OCI-LY7 (cell line): Measurements from ENCODE around the gene ERBB2. TPM values are rescaled to one million over a fixed set of nuclear protein-coding genes. Genes with fewer than 3 reads are reported as not detected.
"Not testable (repeated sequence)": the region's sequence is repeated elsewhere in the genome, so short reads cannot be mapped to it uniquely, and the experiment has no call there.

Source experiments
- BruUV-seq: library from RNA; stranded (reverse); fragments of 400-500 nt; replicated peaks from 2 replicates; lab custom pipeline; 2021; lab: Mats Ljungman, UMichigan
- CTCF ChIA-PET: fragments of 300-600 bp; sonication (Branson Sonifier 250); formaldehyde crosslinking; loops from one replicate; lab custom pipeline; 2022; ENCODE audit warnings: antibody characterized with exemption; ENCODE audit not compliant: unreplicated experiment; lab: Charles Lee
- POLR2A ChIA-PET: fragments of 300-600 bp; sonication (Branson Sonifier 250); formaldehyde crosslinking; loops from one replicate; lab custom pipeline; 2022; ENCODE audit warnings: antibody characterized with exemption; lab: Charles Lee
- DNase-seq: peaks from one replicate; pipeline ENCODE4 v3.0.0-alpha.2; 2015; ENCODE audit warnings: low spot score
- H2AFZ ChIP-seq: fragments of 200-600 bp; sonication (generic), shearing (Covaris generic); 2 replicates; pipeline ENCODE4 v1.6.1; 2014; ENCODE audit warnings: mild to moderate bottlenecking, antibody characterized with exemption, low read length, moderate library complexity
- H3K27ac ChIP-seq: fragments of 200-600 bp; sonication (generic); 2 replicates; pipeline ENCODE4 v1.5.1; 2014; ENCODE audit warnings: mixed run types, low read depth, mild to moderate bottlenecking, moderate library complexity, low read length, inconsistent platforms; ENCODE audit not compliant: poor library complexity, severe bottlenecking
- H3K36me3 ChIP-seq: fragments of 200-600 bp; sonication (generic); 2 replicates; pipeline ENCODE4 v1.6.1; 2014; ENCODE audit warnings: mild to moderate bottlenecking, antibody characterized with exemption, low read length, moderate library complexity, mixed read lengths; ENCODE audit not compliant: insufficient read depth
- H3K4me1 ChIP-seq: fragments of 200-600 bp; sonication (generic); 2 replicates; pipeline ENCODE4 v1.5.1; 2014; ENCODE audit warnings: mild to moderate bottlenecking, low read length; ENCODE audit not compliant: insufficient read depth, poor library complexity, severe bottlenecking
- H3K4me2 ChIP-seq: fragments of 200-600 bp; sonication (generic); 2 replicates; pipeline ENCODE4 v1.6.1; 2014; ENCODE audit warnings: mild to moderate bottlenecking, low read length
- H3K4me3 ChIP-seq: fragments of 200-600 bp; sonication (generic); 2 replicates; pipeline ENCODE4 v1.5.1; 2014; ENCODE audit warnings: mild to moderate bottlenecking, low read depth, low read length; ENCODE audit not compliant: poor library complexity, severe bottlenecking
- H3K79me2 ChIP-seq: fragments of 200-600 bp; sonication (generic); 2 replicates; pipeline ENCODE4 v1.6.1; 2016; ENCODE audit warnings: low read depth, mild to moderate bottlenecking, low read length, moderate library complexity, mixed read lengths; ENCODE audit not compliant: insufficient read depth
- H3K9me2 ChIP-seq: fragments of 200-600 bp; sonication (generic); 2 replicates; pipeline ENCODE4 v1.6.1; 2016; ENCODE audit warnings: mild to moderate bottlenecking, low read length, mixed read lengths; ENCODE audit not compliant: insufficient read depth
- H3K9me3 ChIP-seq: fragments of 200-600 bp; sonication (generic); 2 replicates; pipeline ENCODE4 v1.6.1; 2014; ENCODE audit warnings: mild to moderate bottlenecking, mixed run types, low read length, mixed read lengths
- H4K20me1 ChIP-seq: fragments of 200-600 bp; sonication (generic); 2 replicates; pipeline ENCODE4 v1.6.1; 2014; ENCODE audit warnings: mild to moderate bottlenecking, antibody characterized with exemption, low read length, moderate library complexity, mixed read lengths; ENCODE audit not compliant: insufficient read depth
- EZH2phosphoT487 ChIP-seq: fragments of 200-600 bp; sonication (generic); IDR thresholded peaks from 2 replicates; pipeline ENCODE4 v1.6.1; 2018; ENCODE audit warnings: low read depth, borderline replicate concordance, mild to moderate bottlenecking, mixed run types, antibody characterized with exemption, low read length, moderate library complexity, mixed read lengths
- intact Hi-C: fragments of 100-400 bp; cut with micrococcal nuclease; formaldehyde crosslinking; loops from one replicate; pipeline ENCODE4 v1.10.0; 2022; ENCODE audit not compliant: unreplicated experiment
- total RNA-seq, 2 experiments: library from RNA; depleted of rRNA in 1 of 2; stranded (reverse); fragments of >200 nt in 1 of 2; shearing (Covaris generic) in 1 of 2; gene quantifications; 2 replicates each; pipeline ENCODE4 v1.2.3, GENCODE V29; 2014 to 2022
- TF ChIP-seq, protein P1 (sequence below): fragments of 200-600 bp; sonication (generic); conservative IDR thresholded peaks from 2 replicates; pipeline ENCODE4 v1.5.1; 2014; ENCODE audit warnings: mild to moderate bottlenecking, antibody characterized with exemption, low read length, moderate library complexity, mixed read lengths

Gene ERBB2
- total RNA-seq, 2 experiments from 2014 or later = 6.5 to 11.4 TPM

DNA sequence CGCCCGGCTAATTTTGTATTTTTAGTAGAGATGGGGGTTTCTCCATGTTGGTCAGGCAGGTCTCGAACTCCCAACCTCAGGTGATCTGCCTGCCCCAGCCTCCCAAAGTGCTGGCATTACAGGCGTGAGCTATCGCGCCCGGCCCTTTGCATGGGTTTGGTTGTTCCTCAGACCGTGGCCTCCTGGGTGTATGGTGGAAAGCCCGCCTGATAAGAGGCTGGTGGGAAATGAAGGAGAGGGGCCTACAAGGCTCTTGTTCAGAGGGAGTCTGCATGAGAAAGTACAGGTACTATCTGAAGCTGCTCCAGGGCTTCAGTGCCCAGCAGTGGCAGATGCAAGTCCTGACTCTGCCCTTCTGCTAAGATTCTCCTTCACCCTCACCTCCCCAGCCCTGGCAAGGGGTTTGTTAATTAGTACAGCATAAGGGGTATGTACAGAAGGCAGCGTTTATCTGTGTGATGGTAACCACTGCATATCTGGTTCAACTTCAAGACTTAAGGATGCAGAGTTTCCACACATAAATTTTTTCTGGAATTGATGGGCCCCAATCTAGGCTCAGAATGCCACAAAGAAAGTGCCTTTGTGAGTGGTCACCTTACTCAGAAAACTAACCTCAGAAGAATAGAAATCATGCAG lies 62.1 kb downstream of the ERBB2 start:
- intact Hi-C loops = no loop called here
- BruUV-seq = no TSS peak

DNA sequence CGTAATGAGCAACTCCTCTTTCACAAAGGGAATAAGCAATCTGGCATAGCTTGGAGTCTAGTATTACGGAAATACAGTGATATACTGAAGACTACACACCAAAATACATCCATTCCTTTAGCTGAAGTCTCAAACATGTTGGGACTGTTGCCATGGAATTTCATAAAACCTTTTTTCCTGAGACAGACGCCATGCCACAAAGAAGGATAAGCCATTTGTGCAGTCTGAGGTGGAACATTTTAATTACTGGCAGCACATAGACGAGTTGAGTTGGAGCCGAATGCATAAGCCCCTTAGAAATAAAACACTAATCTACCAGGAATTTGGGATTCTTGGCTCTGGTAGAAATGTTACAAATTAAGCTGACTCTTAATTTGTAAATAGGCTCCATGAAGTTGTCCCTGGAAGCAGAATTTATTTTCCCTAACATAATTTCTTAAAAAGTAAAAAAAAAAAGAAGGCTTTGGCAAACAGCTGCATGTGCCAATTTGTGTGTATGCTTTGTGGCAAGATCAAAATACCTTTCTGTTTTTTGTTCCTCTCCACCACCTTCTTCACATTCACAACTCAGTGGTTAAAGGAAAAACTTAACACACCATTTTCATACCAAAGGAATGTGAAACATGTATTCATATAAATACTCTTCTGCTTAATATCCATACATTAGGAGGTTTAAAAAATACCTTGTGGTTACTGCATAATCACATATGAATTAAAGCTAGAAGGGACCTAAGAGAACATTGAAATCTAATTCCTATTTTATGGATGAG lies 63.4 kb downstream of the ERBB2 start:
- intact Hi-C loops = no loop called here
- peaks cover 86% of the 10 kb centered on the region for H3K36me3 ChIP-seq
- TSS peak; percentile 29 for BruUV-seq

More for the DNA sequence above, 62.1 kb downstream of the ERBB2 start:
- Histone ChIP-seq H3K4me3 (no peak overlapping the region), H3K9me2 (no peaks in the 10 kb centered on the region), H3K4me1 (peaks cover 56% of the 10 kb centered on the region), H4K20me1 (peaks cover 8% of the 10 kb centered on the region; the same call in 1 of the 2 replicates), H3K36me3 (peaks cover 73% of the 10 kb centered on the region), H3K9me3 (no peaks in the 10 kb centered on the region), H2AFZ (no peak overlapping the region), H3K79me2 (peaks cover 71% of the 10 kb centered on the region; the same call in 1 of the 2 replicates), H3K4me2 (no peak overlapping the region), H3K27ac (peak overlapping the region; percentile 5)
- TF ChIP-seq, protein P1, sequence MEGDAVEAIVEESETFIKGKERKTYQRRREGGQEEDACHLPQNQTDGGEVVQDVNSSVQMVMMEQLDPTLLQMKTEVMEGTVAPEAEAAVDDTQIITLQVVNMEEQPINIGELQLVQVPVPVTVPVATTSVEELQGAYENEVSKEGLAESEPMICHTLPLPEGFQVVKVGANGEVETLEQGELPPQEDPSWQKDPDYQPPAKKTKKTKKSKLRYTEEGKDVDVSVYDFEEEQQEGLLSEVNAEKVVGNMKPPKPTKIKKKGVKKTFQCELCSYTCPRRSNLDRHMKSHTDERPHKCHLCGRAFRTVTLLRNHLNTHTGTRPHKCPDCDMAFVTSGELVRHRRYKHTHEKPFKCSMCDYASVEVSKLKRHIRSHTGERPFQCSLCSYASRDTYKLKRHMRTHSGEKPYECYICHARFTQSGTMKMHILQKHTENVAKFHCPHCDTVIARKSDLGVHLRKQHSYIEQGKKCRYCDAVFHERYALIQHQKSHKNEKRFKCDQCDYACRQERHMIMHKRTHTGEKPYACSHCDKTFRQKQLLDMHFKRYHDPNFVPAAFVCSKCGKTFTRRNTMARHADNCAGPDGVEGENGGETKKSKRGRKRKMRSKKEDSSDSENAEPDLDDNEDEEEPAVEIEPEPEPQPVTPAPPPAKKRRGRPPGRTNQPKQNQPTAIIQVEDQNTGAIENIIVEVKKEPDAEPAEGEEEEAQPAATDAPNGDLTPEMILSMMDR = no peak
- TF ChIP-seq EZH2phosphoT487 = no peak
- DNase-seq = no peak
- POLR2A ChIA-PET = no interaction called here
- CTCF ChIA-PET = no interaction called here

DNA sequence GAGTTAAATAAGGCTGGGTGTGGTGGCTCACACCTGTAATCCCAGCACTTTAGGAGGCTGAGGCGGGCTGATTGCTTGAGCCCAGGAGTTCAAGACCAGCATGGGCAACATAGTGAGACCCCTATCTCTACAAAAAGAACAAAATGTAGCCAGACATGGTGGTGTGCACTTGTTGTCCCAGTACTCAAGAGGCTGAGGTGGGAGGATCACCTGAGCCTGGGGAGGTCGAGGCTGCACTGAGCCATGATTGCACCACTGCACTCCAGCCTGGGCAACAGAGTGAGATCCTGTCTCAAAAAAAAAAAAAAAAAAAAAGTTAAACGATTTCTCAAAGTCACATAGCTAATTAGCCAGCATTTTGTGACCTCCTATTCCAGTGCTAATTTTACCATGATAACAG lies 64.3 kb downstream of the ERBB2 start:
- POLR2A ChIA-PET = interaction anchor here (1.0 to 2.1 kb wide), 2 partner anchors 11 to 16 kb away, joined by 3 to 10 read pairs; no protein-coding TSS in a partner anchor
- H3K4me3 ChIP-seq, BruUV-seq, DNase-seq, H2AFZ ChIP-seq, H3K4me2 ChIP-seq, H4K20me1 ChIP-seq, intact Hi-C loops, CTCF ChIA-PET, H3K27ac ChIP-seq, H3K9me3 ChIP-seq, H3K9me2 ChIP-seq: not testable (repeated sequence)
- Histone ChIP-seq H3K79me2 (peaks cover 78% of the 10 kb centered on the region), H3K36me3 (peaks cover 91% of the 10 kb centered on the region), H3K4me1 (peaks cover 52% of the 10 kb centered on the region)

More for the DNA sequence above, 63.4 kb downstream of the ERBB2 start:
- CTCF ChIA-PET = no interaction called here
- H3K27ac ChIP-seq = no peak overlapping the region
- no peak overlapping the region for H3K4me3 ChIP-seq
- TF ChIP-seq EZH2phosphoT487 = no peak
- TF ChIP-seq, protein P1 = no peak
- no peaks in the 10 kb centered on the region for H3K9me2 ChIP-seq
- no peak for DNase-seq
- H3K4me2 ChIP-seq = no peak overlapping the region
- H3K9me3 ChIP-seq = no peaks in the 10 kb centered on the region
- peaks cover 52% of the 10 kb centered on the region for H3K4me1 ChIP-seq
- POLR2A ChIA-PET = interaction anchor here (0.9 to 2.1 kb wide), 3 partner anchors 12 to 17 kb away, joined by 3 to 10 read pairs (median 3); no protein-coding TSS in a partner anchor
- H4K20me1 ChIP-seq = peaks cover 8% of the 10 kb centered on the region; the same call in 1 of the 2 replicates
- H3K79me2 ChIP-seq = peaks cover 78% of the 10 kb centered on the region; the same call in 1 of the 2 replicates
- no peak overlapping the region for H2AFZ ChIP-seq
